Measurements from ENCODE around the gene GRIA4.
"Not testable (repeated sequence)": the region's sequence is repeated elsewhere in the genome, so short reads cannot be mapped to it uniquely, and the experiment has no call there.

GRIA4 gene

DNA sequence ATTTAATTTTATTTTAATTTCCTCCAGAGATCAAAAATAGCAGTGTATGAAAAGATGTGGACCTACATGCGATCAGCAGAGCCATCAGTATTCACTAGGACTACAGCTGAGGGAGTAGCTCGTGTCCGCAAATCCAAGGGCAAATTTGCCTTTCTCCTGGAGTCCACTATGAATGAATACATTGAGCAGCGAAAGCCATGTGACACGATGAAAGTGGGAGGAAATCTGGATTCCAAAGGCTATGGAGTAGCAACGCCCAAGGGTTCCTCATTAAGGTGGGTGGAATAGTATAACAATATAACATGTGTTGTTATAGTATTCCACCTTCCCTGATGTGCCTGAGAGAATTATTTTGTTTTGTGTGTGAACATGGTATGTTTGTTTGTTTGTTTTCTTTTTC lies 323.8 kb downstream of the GRIA4 start:
- no peak for DNase-seq

DNA sequence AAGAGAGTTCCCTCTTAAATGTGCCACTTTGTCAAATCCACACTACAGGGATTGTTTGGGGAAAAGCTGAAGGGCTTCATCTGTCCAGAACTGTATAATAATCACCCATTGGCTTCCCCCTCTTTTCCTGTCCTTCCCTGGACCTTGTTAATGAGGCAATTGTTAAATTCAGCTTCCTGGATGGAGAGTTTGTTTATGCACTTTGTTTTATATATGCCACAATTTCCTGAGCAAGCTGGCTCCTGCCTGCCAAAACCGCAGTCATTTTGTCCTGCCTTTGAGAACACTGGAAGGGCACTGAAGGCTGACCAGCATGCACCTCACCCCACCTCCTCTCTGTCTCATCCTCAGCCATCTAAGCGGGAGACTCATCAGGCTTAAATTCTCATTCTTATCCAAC lies 325.9 kb downstream of the GRIA4 start:
- DNase-seq = no peak

GRCh38 chr11:105937331-105937730 lies 327.5 kb downstream of the GRIA4 start:
- DNase-seq = no peak

DNA sequence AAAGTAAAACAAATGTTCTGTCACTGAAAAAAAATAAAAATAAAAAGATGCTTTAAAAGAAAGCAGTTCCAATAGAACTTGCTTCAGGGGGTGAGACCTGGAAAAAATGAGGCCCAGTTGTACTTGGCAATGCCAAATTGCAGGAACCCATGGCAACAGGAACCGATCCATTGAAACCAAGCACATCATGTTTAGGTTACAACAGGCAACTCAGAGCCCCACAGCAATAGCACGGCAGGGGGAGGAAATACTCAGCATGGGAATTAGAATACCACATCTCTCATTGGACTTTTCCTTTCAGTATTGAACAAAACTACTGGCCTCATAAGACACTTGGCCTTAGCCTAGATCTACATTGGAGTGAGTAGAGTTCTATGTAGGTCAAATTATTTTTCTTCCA lies 327.9 kb downstream of the GRIA4 start:
- no peak for DNase-seq

GRCh38 chr11:105942921-105943320 lies 333.0 kb downstream of the GRIA4 start:
- DNase-seq = no peak

- no peak for DNase-seq
Observed at GRCh38 chr11:105948918-105949590, 339.2 kb downstream of the GRIA4 start.

DNA sequence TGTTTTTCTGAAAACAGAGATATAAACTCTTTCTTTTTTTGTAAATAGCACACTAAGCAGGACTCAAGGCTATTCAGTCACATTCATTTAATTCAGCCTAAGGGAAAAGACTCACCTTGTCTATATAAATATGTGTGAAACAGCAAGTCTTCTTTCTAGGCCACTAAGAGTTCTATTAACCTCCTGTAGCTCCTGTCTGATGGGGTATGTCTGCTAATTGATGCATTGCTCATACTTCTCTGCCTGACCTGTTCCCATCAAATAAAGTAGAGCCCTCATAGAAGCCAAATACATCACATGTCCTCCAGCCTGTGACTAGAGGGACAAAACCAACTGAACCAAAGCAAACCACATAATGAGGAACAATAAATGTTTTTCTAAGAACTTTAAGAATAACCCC lies 344.0 kb downstream of the GRIA4 start:
- DNase-seq = no peak

- no peak for DNase-seq
Observed at GRCh38 chr11:105960252-105961245, 350.7 kb downstream of the GRIA4 start.

- DNase-seq = no peak
Observed at GRCh38 chr11:105968021-105968697, 358.3 kb downstream of the GRIA4 start.

DNA sequence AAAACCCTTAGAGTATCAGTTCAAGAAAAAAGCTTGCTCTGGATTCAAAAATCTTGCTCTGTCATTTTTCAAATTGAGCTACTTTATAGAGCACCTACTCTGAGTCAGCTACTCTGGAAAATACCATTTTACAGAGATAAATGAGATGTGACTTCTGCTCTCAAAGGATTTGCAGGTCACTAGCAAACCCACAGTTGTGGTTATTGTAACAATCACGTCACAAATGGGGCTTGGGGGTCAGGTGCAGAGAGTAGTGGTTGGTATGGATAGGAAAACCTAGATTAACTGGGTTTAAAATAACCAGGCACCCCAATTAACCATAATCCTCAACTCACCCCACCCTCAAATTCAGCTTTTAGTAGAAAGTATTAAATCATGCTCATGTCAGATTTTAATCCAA lies 359.9 kb downstream of the GRIA4 start:
- DNase-seq = no peak

DNA sequence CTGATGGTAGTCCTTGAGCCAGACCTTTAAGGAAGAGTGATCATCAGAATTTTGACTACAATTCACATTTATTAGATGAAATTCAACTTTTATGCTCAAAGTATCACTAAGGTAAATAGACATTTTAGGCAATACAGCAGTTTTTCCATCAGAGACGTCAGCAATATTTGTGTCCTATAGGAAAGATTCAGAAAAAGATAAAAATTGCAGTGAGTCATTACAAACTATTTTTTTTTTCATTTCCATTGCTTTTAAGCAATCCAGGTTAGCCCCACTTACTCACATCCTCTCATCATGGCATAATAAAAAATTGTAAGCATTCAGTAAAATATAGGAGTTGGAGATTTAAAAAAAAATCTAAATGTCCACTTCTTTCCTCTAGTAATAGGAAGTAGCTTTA lies 365.3 kb downstream of the GRIA4 start:
- DNase-seq = no peak

DNA sequence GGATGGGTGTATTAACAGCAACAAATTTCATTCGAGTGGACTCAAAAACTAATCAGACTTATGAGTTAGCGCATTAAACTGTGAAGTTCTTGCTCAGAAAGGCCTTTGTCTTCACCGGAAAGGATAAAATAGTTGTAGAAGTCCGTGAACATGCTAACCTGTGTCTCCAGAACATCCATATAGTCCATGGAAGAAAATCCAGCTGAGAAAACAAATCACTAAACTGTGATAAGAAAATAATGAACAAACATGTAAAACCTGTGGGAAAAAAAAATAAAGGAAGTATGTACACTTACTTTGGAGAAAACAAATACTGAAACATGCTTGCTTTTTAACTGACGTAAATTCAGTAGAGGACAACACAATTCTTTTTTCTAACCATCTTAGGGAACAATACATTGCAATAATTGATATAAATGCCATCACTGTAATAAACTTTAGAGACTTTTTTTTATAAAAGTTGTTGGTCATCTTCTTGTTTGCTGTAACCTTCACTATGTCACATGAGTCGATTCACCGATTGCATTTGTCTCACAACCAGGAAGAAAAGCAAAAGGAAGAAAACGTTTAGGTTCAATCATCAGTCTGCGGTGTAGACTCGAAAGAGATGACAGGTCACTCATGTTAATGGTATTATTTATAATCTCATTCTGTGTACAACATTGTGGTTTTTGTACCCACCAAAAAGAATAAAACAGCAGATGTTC lies 370.3 kb downstream of the GRIA4 start:
- no peak for DNase-seq

- DNase-seq = no peak
Observed at GRCh38 chr11:105986554-105986953, 376.7 kb downstream of the GRIA4 start.

GRCh38 chr11:105988197-105988596 lies 378.3 kb downstream of the GRIA4 start:
- DNase-seq = no peak

DNA sequence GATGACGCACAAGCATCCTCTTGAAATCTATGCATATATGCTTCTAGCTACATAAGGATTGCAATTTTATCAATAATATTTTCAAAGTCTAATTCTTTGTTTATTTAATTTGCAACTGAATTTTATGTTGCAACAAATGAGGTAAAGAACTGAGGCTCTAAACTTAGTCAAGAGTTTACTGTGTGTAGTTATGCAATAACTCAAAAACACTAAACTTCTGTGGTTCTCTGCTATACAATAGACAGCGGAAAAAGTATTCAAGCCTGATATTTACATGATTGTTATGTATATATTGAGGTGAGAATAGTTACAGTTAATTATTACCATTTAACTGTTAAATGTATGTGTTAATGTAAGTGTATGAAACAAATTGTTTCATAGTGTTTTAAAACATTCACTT lies 379.3 kb downstream of the GRIA4 start:
- no peak for DNase-seq

DNA sequence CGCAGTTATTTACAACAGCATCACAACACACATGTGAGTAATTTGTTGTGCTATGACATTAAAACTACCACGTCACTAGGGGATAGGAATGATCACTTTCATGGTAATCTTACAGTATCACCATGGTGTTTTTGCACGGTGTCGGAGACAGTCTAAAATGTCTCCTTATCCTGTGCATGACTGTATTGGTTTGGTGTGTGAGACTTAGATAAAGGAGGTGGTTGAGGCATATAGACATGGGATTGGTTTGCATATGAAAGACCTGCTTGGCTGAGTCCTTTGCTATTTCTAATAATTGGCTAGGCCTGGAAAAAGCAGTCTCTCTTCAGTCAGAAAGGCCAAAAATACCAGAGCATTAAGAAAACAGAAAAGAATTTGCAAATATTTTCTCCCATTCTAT lies 382.0 kb downstream of the GRIA4 start:
- DNase-seq = no peak

GRCh38 chr11:106001304-106002012 lies 391.6 kb downstream of the GRIA4 start:
- no peak for DNase-seq

DNA sequence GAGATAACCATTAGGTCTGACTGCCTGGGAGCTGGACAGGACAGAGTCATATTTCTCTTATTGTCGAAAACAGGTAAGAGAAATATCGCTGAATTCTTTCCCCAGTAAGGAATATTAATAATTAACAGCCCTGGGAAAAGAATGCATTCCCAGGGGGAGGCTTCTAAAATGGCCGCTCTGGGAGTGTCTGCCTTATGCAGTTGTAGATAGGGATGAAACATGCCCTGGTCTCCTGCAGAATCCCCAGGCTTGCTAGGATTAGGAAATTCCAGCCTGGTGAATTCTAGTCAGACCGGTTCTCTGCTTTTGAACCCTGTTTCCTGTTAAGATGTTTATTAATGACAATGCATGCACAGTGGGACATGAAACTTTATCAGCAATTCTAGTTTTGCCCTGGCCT lies 393.2 kb downstream of the GRIA4 start:
- DNase-seq = not testable (repeated sequence)

GRCh38 chr11:106011481-106011880 lies 401.6 kb downstream of the GRIA4 start:
- no peak for DNase-seq

- DNase-seq = no peak
Observed at GRCh38 chr11:106012744-106013143, 402.9 kb downstream of the GRIA4 start.

DNA sequence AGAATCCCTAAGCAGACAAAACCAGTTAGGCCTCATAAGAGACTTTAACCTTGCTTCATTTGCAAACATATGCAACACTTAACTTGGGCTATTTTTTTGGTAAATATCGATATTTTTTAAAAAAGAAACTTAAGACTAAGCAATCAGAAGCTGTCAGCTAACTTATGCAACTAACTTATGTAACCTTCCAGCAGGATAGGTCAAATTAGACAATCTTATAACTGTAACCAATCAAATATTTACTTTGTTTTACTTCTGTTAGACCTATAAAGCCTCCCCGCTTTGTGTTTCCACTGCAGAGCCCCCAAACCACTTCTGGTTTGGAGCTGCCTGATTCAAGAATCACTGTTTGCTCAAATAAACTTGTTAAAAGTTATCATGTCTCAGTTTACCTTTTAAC lies 404.2 kb downstream of the GRIA4 start:
- no peak for DNase-seq

DNA sequence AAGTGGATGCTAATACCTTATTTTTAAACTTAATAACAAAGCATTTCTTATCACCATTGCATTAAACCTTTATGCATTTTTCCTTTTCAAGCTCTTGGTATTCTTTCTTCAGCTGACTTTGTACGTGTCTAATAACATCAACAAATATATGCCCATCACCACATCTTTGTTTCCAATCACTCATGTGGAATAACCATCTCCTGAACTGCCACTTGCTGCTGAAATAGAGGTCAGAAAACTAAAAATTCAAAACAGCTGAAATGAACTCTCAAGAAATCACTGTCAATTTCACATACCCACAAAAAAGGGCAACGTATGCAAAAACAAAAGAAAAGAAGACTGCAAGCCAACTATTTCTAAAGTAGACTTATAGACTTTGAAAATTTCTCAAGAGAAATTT lies 404.7 kb downstream of the GRIA4 start:
- DNase-seq = no peak

Data from activated CD8-positive, alpha-beta memory T cell treated with anti-CD3 and anti-CD28 coated beads, Interleukin-2, amount 50 U/mL, for 48 hours (primary cell).